HG02623 (cell line): ENCODE measurements around the gene NELL1.

ENCODE experiments used
- ATAC-seq: cut with Tn5 transposase; IDR thresholded peaks from one replicate; pipeline ENCODE4 v1.9.1; 2021; ENCODE audit warnings: moderate library complexity; ENCODE audit not compliant: unreplicated experiment

The NELL1 gene

GRCh38 chr11:20668844-20669819, at the start of gene NELL1:
Gene NELL1, plus strand, starts transcription at chr11:20669586.
- ATAC-seq, result no peak

GRCh38 chr11:20620988-20621387, 48.4 kb upstream of the NELL1 start:
- no peak for ATAC-seq

- no peak for ATAC-seq
Observed at GRCh38 chr11:20621679-20622078, 47.7 kb upstream of the NELL1 start.

GRCh38 chr11:20623252-20623651, 46.1 kb upstream of the NELL1 start:
- ATAC-seq, result no peak

GRCh38 chr11:20626279-20626678, 43.1 kb upstream of the NELL1 start:
- ATAC-seq, result no peak

GRCh38 chr11:20627026-20627425, 42.4 kb upstream of the NELL1 start:
- ATAC-seq, result no peak

GRCh38 chr11:20627701-20628100, 41.7 kb upstream of the NELL1 start:
- ATAC-seq, result no peak

- no peak for ATAC-seq
Observed at GRCh38 chr11:20631519-20632168, 37.7 kb upstream of the NELL1 start.

- ATAC-seq, result no peak
Observed at GRCh38 chr11:20632169-20632532, 37.2 kb upstream of the NELL1 start.

GRCh38 chr11:20634044-20634443, 35.3 kb upstream of the NELL1 start:
- ATAC-seq, result no peak

- no peak for ATAC-seq
Observed at GRCh38 chr11:20634781-20635180, 34.6 kb upstream of the NELL1 start.

GRCh38 chr11:20638074-20638473, 31.3 kb upstream of the NELL1 start:
- ATAC-seq, result no peak

- no peak for ATAC-seq
Observed at GRCh38 chr11:20639688-20640087, 29.7 kb upstream of the NELL1 start.

GRCh38 chr11:20640401-20640800, 29.0 kb upstream of the NELL1 start:
- no peak for ATAC-seq

GRCh38 chr11:20644360-20644759, 25.0 kb upstream of the NELL1 start:
- ATAC-seq, result no peak

GRCh38 chr11:20647976-20648565, 21.3 kb upstream of the NELL1 start:
- ATAC-seq, result no peak

GRCh38 chr11:20652150-20652806, 17.1 kb upstream of the NELL1 start:
- ATAC-seq, result no peak

GRCh38 chr11:20654038-20654437, 15.3 kb upstream of the NELL1 start:
- no peak for ATAC-seq

GRCh38 chr11:20656901-20657300, 12.5 kb upstream of the NELL1 start:
- no peak for ATAC-seq

GRCh38 chr11:20658135-20658534, 11.3 kb upstream of the NELL1 start:
- ATAC-seq, result no peak

- ATAC-seq, result no peak
Observed at GRCh38 chr11:20661445-20661844, 7.9 kb upstream of the NELL1 start.
